ENCODE data around the gene ITGA11.

DNA sequence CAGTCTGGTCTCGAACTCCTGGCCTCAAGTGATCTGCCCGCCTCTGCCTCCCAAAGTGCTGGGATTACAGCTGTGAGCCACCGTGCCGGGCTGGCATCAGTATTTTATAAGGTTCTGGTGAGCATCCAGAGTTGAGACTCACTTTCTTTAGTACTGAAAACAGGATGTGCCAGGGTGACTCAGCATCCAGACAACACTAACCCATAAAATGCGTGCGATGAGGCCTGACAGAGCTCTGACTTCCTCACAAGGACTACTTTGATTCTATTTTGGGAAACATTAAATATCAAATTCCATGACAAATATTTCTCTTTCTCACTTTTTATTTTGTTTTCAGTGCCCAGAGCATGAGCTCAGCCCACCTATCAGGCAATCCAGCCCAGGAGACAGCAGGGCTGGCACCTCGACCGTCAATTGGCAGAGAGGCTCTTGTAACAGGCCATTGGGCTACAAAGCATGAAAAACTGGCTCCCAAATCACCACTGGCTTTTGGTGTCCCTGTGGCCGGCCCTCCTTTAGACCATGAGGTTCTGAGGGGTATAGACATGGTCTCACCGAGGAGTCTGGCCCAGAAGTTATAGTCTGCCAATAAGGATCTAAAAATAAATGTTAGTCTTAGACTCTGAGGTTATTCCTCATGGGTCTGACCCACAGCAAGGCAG, 79.4 kb downstream of the ITGA11 start:
- TF ChIP-seq, protein P1, sequence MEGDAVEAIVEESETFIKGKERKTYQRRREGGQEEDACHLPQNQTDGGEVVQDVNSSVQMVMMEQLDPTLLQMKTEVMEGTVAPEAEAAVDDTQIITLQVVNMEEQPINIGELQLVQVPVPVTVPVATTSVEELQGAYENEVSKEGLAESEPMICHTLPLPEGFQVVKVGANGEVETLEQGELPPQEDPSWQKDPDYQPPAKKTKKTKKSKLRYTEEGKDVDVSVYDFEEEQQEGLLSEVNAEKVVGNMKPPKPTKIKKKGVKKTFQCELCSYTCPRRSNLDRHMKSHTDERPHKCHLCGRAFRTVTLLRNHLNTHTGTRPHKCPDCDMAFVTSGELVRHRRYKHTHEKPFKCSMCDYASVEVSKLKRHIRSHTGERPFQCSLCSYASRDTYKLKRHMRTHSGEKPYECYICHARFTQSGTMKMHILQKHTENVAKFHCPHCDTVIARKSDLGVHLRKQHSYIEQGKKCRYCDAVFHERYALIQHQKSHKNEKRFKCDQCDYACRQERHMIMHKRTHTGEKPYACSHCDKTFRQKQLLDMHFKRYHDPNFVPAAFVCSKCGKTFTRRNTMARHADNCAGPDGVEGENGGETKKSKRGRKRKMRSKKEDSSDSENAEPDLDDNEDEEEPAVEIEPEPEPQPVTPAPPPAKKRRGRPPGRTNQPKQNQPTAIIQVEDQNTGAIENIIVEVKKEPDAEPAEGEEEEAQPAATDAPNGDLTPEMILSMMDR (IDR thresholded peaks at IDR 0.05), result no peak
- TF ChIP-seq, protein P2, sequence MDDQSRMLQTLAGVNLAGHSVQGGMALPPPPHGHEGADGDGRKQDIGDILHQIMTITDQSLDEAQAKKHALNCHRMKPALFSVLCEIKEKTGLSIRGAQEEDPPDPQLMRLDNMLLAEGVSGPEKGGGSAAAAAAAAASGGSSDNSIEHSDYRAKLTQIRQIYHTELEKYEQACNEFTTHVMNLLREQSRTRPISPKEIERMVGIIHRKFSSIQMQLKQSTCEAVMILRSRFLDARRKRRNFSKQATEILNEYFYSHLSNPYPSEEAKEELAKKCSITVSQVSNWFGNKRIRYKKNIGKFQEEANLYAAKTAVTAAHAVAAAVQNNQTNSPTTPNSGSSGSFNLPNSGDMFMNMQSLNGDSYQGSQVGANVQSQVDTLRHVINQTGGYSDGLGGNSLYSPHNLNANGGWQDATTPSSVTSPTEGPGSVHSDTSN (IDR thresholded peaks at IDR 0.05), result peak; percentile 66; the same call in 1 of the 2 replicates
- no peak for TF ChIP-seq GABPA (IDR thresholded peaks at IDR 0.05; ENCODE audit: low read depth)
- TF ChIP-seq RCOR1 (IDR thresholded peaks at IDR 0.05; ENCODE audit: low read length), result no peak
- no peak; the same call in 1 of the 2 replicates for TF ChIP-seq YY1 (IDR thresholded peaks at IDR 0.05; ENCODE audit: low read depth)
- TF ChIP-seq POLR2AphosphoS5 (IDR thresholded peaks at IDR 0.05; ENCODE audit: low read depth, low read length), result no peak; the same call in 1 of the 2 replicates
- no peak for TF ChIP-seq SIN3A (IDR thresholded peaks at IDR 0.05; ENCODE audit: borderline replicate concordance, low read depth, low read length)
- peak; percentile 99 for TF ChIP-seq MEF2A (IDR thresholded peaks at IDR 0.05; ENCODE audit: borderline replicate concordance, low read depth)
- TF ChIP-seq, protein P3, sequence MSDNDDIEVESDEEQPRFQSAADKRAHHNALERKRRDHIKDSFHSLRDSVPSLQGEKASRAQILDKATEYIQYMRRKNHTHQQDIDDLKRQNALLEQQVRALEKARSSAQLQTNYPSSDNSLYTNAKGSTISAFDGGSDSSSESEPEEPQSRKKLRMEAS (IDR thresholded peaks at IDR 0.05; ENCODE audit: low read depth), result peak; percentile 89
- TF ChIP-seq, protein P4, sequence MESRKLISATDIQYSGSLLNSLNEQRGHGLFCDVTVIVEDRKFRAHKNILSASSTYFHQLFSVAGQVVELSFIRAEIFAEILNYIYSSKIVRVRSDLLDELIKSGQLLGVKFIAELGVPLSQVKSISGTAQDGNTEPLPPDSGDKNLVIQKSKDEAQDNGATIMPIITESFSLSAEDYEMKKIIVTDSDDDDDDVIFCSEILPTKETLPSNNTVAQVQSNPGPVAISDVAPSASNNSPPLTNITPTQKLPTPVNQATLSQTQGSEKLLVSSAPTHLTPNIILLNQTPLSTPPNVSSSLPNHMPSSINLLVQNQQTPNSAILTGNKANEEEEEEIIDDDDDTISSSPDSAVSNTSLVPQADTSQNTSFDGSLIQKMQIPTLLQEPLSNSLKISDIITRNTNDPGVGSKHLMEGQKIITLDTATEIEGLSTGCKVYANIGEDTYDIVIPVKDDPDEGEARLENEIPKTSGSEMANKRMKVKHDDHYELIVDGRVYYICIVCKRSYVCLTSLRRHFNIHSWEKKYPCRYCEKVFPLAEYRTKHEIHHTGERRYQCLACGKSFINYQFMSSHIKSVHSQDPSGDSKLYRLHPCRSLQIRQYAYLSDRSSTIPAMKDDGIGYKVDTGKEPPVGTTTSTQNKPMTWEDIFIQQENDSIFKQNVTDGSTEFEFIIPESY (IDR thresholded peaks at IDR 0.05; ENCODE audit: borderline replicate concordance, low read depth), result 0 out of 2 replicates have a peak, but pooled peaks have one; percentile 41
- TF ChIP-seq NFIC (IDR thresholded peaks at IDR 0.05; ENCODE audit: borderline replicate concordance), result peak; percentile 78

All from SK-N-SH (cell line).